Fibroblast of villous mesenchyme (primary cell): ENCODE measurements around the gene HASPIN. TPM values are rescaled to one million over a fixed set of nuclear protein-coding genes. Genes with fewer than 3 reads are reported as not detected.

ENCODE experiments used
- DNase-seq: peaks from one replicate; pipeline ENCODE4 v3.0.0-alpha.2; 2010; ENCODE audit warnings: low read depth
- H3K4me3 ChIP-seq: 2 replicates; pipeline ENCODE4 v1.5.1; 2011; ENCODE audit warnings: low read depth, mild to moderate bottlenecking, low read length
- total RNA-seq: library from RNA; depleted of rRNA; stranded (reverse); fragments of >200 nt; gene quantifications from 2 replicates; pipeline ENCODE4 v1.2.3, GENCODE V29; 2012
- TF ChIP-seq, protein P1 (sequence below): IDR thresholded peaks from 2 replicates; pipeline ENCODE4 v1.5.1; 2012; ENCODE audit warnings: low read depth, mild to moderate bottlenecking, low read length; ENCODE audit not compliant: insufficient read depth

Gene HASPIN
- total RNA-seq, 1 donor, result 6.9 TPM

DNA sequence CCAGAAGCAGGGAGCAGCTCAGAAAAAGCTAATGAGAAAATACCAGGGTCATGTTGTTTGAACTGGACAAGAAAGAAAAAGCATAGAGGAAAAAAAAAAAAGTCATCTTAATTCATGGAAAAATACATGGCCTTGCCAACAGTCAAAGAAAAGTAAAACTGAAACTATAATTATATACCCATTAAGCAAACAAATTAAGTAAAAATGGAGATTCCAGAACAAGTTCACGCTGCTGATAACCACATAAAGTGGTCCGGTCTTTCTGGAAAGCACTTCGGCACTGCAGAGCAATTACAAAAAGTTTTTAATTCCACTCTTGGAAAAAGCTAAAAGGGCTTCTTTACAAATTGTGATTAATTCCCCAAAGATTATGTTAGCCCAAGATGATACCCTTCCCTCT, 15.3 kb upstream of the HASPIN start:
- TF ChIP-seq, protein P1, sequence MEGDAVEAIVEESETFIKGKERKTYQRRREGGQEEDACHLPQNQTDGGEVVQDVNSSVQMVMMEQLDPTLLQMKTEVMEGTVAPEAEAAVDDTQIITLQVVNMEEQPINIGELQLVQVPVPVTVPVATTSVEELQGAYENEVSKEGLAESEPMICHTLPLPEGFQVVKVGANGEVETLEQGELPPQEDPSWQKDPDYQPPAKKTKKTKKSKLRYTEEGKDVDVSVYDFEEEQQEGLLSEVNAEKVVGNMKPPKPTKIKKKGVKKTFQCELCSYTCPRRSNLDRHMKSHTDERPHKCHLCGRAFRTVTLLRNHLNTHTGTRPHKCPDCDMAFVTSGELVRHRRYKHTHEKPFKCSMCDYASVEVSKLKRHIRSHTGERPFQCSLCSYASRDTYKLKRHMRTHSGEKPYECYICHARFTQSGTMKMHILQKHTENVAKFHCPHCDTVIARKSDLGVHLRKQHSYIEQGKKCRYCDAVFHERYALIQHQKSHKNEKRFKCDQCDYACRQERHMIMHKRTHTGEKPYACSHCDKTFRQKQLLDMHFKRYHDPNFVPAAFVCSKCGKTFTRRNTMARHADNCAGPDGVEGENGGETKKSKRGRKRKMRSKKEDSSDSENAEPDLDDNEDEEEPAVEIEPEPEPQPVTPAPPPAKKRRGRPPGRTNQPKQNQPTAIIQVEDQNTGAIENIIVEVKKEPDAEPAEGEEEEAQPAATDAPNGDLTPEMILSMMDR, result no peak
- no peak overlapping the region for H3K4me3 ChIP-seq
- DNase-seq, result no peak

DNA sequence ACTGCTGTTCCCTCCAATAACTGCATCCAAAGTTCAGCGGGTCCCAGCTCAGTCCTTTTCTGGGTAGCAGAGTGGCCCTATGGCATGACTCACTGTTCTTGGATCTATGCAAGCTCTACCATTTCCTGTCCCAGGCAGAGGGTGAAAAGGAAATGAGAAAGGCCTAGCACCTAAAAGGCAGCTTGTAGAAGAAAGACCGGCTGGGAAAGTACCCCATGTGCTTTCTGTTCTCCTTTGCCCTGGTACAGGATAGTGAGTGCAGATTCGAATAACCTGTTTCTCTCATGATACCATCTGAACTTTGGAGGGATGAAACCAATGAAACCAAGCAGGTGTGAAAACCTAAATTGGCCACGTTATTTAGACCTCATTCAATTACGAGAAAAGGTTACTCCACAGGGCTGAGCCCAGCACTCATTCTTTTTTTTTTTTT, 12.7 kb upstream of the HASPIN start:
- peak; percentile 44 for DNase-seq
- no peak overlapping the region for H3K4me3 ChIP-seq
- TF ChIP-seq, protein P1, result no peak

DNA sequence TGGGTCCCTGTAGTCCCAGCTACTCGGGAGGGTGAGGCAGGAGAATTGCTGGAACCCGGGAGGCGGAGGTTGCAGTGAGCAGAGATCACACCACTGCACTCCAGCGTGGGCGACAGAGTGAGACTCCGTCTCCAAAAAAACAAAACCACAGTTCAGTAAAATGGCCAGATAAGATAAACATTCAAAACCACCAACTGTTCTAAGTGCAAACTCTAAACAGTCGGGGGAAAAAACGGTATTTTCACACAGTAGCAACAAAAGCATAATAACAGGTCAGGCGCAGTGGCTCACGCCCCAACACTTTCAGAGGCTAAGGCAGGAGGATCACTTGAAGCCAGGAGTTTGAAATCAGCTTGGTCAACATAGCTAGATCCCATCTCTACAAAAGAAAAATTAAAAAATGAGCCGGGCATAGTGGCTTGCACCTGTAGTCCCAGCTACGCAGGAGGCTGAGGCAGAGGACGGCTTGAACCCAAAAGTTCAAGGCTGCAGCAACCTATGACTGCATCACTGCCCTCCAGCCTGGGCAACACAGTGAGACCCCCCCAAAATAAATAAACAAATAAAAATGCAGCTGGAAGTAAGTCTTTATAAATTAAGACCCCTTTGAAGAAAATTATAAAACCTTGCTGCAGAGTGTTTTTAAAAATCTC, 10.8 kb upstream of the HASPIN start:
- DNase-seq, result no peak
- TF ChIP-seq, protein P1, result no peak

DNA sequence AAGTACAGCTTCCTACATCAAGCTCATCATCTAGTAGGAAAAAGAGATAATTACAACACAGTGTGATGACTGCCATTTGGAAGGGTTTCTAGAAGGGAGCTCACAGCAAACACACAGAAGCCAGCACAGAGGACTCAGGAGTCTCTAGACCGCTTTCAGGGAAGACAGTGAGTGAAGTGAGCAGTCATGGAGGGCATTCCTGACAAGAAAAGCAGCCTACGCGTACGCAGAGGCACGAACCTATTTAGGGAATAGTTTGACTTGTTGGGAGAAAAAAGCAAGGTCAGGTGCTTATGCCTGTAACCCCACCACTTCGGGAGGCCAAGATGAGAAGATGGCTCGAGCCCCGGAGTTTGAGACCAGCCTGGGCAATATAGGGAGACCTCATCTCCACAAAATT, 8.4 kb upstream of the HASPIN start:
- TF ChIP-seq, protein P1, result no peak
- no peak for DNase-seq
- no peak overlapping the region for H3K4me3 ChIP-seq

More for the DNA sequence above, 10.8 kb upstream of the HASPIN start:
- no peak overlapping the region for H3K4me3 ChIP-seq

DNA sequence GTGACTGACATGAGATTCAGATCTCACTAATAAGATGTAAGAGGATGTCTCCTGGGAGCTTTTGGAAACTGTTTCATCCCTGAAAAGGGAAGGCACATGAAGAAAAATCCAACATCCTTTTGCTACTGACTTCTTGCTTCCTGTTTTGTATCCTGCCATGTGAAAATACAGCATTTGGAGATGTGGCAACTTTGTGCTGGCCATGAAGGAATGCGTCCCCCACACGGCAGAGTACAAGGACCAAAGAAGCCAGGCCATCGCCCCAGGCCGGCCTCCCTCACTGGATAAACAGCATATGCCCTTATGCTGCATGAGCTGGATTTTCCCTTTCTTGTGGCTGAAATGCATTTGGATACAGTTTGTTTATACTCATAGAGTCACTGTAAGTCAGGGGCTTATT, 5.5 kb upstream of the HASPIN start:
- no peak overlapping the region for H3K4me3 ChIP-seq
- peak; percentile 37 for DNase-seq
- TF ChIP-seq, protein P1, result no peak

DNA sequence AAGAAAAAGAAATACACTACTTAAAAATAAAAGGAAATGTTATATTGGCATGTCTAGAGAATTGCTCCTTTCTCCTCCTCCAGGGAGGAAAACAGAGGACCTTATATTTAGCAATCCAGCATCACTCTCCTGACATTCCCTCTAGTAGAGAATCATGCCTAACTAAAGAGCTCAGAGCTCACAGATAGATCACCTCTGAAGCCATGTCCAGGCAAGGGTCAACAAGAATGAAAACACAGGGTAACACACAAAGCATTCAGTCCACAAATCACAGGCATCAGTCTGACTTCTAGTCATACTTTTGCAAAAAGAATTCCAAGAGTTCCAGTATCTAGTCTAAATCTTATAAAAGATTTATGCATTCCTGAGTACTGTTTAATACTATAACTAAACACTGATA, 4.4 kb upstream of the HASPIN start:
- no peak overlapping the region for H3K4me3 ChIP-seq
- TF ChIP-seq, protein P1, result no peak
- peak; percentile 27 for DNase-seq

DNA sequence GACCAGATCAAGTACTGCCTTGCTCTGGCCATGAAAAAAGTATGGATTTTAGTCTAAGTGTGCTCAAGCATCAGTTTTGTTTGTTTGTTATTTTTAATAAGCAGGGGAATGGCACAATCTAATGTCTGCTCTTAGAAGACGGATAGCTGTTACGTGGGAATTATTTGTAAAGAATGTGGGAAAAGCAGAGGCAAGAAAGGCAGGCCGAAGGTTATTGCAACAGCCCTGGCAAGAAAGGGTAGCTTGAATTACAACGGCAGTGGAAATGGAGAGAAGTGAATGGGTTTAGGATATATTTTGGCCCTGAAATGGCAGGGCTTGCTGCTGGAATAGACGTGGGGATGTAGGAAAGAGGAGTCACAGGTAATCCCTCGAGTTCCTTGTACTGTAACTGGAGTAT, 987 bp upstream of the HASPIN start:
- DNase-seq, result no peak
- H3K4me3 ChIP-seq, result peak overlapping the region; percentile 92
- TF ChIP-seq, protein P1, result no peak
